Measurements from ENCODE around the gene AGBL4. TPM values are rescaled to one million over a fixed set of nuclear protein-coding genes. Genes with fewer than 3 reads are reported as not detected.

The AGBL4 gene
- polyA plus RNA-seq, 3 donors: 0.05 TPM; not detected in 2

DNA sequence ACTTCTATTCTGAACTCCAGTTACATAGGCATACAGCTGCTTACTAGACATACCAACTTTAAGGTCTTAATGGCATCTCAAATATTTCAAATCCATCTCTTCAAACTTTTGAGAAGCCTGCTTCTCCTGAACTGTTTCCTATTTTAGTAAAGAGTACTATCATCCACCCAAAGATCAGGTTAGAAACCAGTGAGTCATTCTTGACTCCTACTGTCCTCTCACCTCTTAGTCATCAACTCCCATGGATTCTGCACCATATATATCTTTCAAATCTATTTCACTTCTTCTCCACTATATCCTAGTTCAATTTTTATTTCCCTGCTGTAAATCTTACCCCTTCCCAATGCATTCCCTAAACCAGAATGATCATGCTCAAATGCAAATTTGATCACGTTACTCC lies 1228.9 kb downstream of the AGBL4 start:
- peaks cover 0 to 3% (median 2%) of the 10 kb centered on the region in 7 donors for H3K9me3 Mint-ChIP-seq

DNA sequence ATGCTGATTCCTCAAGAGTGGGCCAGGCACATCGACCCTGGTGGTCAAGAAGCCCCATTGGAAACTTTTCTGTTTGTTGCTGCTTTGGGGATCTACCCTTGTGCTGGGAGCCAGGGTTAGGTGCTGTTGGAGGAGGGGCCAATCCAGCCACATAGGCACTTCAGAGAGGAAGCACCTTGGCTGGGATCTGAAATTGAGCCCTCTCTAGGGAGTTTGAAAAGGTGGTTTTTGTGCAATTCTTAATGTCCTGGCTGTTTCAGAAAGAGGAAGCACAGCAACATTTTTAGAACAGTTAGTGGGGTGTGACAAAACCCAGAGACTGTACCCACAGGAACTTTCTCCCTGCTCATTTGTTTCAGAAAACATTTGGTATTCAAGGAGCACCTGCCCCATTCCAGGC lies 1229.9 kb downstream of the AGBL4 start:
- Histone ChIP-seq H2AFZ (ENCODE audit: insufficient read depth, low read depth, low read length, poor library complexity, severe bottlenecking) (peak overlapping the region; percentile 26), H3K79me2 (ENCODE audit: insufficient read depth, low read length) (no peaks in the 10 kb centered on the region), H3K4me1 (ENCODE audit: control insufficient read depth in 1 of 2, insufficient read depth in 2 of 2, low read length in 2 of 2) (peaks cover 33 to 36% of the 10 kb centered on the region in 2 donors), H4K20me1 (ENCODE audit: insufficient read depth, low read length) (no peaks in the 10 kb centered on the region), H3K36me3 (replicated peaks in 1 of 2; ENCODE audit: control insufficient read depth in 1 of 2, insufficient read depth in 2 of 2, low read length in 2 of 2) (no peaks in the 10 kb centered on the region), H3K9me3 (replicated peaks in 1 of 2; ENCODE audit: control insufficient read depth in 1 of 2, insufficient read depth in 1 of 2, low read length in 2 of 2) (no peaks in the 10 kb centered on the region), H3K4me3 (replicated peaks in 1 of 3; ENCODE audit: low read depth in 2 of 3, low read length in 3 of 3) (peak overlapping the region in 1 of 3 experiments; percentile 7), H3K27ac (ENCODE audit: low read depth in 1 of 2, low read length in 2 of 2) (peak overlapping the region in 1 of 2 donors; percentile 35), H3K27me3 (ENCODE audit: control insufficient read depth in 2 of 2, insufficient read depth in 2 of 2, low read length in 2 of 2) (no peaks in the 10 kb centered on the region), H3K4me2 (replicated peaks; ENCODE audit: extremely low read depth, low read length, poor library complexity, severe bottlenecking) (no peak overlapping the region), H3K9ac (ENCODE audit: insufficient read depth, low read length, poor library complexity, severe bottlenecking) (no peak overlapping the region)
- no peak overlapping the region for H3K4me3 Mint-ChIP-seq
- peak in 2 of 3 donors; percentile 8 to 15 for DNase-seq
- intact Hi-C loops (cut with micrococcal nuclease): no loop called here
- H3K9me3 Mint-ChIP-seq: peaks cover 0 to 3% (median 1%) of the 10 kb centered on the region in 7 donors
- no peaks in the 10 kb centered on the region for H3K36me3 Mint-ChIP-seq
- TF ChIP-seq, protein P1, sequence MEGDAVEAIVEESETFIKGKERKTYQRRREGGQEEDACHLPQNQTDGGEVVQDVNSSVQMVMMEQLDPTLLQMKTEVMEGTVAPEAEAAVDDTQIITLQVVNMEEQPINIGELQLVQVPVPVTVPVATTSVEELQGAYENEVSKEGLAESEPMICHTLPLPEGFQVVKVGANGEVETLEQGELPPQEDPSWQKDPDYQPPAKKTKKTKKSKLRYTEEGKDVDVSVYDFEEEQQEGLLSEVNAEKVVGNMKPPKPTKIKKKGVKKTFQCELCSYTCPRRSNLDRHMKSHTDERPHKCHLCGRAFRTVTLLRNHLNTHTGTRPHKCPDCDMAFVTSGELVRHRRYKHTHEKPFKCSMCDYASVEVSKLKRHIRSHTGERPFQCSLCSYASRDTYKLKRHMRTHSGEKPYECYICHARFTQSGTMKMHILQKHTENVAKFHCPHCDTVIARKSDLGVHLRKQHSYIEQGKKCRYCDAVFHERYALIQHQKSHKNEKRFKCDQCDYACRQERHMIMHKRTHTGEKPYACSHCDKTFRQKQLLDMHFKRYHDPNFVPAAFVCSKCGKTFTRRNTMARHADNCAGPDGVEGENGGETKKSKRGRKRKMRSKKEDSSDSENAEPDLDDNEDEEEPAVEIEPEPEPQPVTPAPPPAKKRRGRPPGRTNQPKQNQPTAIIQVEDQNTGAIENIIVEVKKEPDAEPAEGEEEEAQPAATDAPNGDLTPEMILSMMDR (IDR thresholded peaks at IDR 0.05): no peak
- H3K27me3 Mint-ChIP-seq (ENCODE audit: low read depth in 3 of 3): peaks cover 0 to 1% (median 0%) of the 10 kb centered on the region in 3 donors
- peak overlapping the region in 2 of 7 donors; percentile 10 to 48 for H3K27ac Mint-ChIP-seq
- H3K4me1 Mint-ChIP-seq: peaks cover 49% of the 10 kb centered on the region
- WGBS (ENCODE audit: insufficient coverage): 0% methylated on average over 1 of the region's 1 CpG

More for the DNA sequence above, 1228.9 kb downstream of the AGBL4 start:
- Mint-ChIP-seq H3K4me3 (no peak overlapping the region), H3K4me1 (peaks cover 43% of the 10 kb centered on the region), H3K27ac (no peak overlapping the region), H3K36me3 (no peaks in the 10 kb centered on the region), H3K27me3 (ENCODE audit: low read depth in 3 of 3) (peaks cover 0 to 1% (median 0%) of the 10 kb centered on the region in 3 donors)
- TF ChIP-seq, protein P1 (IDR thresholded peaks at IDR 0.05): no peak
- H3K79me2 ChIP-seq (ENCODE audit: insufficient read depth, low read length): no peaks in the 10 kb centered on the region
- no peak overlapping the region for H2AFZ ChIP-seq (ENCODE audit: insufficient read depth, low read depth, low read length, poor library complexity, severe bottlenecking)
- H3K9ac ChIP-seq (ENCODE audit: insufficient read depth, low read length, poor library complexity, severe bottlenecking): no peak overlapping the region
- H3K9me3 ChIP-seq (replicated peaks in 1 of 2; ENCODE audit: control insufficient read depth in 1 of 2, insufficient read depth in 1 of 2, low read length in 2 of 2): no peaks in the 10 kb centered on the region
- H3K4me3 ChIP-seq (replicated peaks in 1 of 3; ENCODE audit: low read depth in 2 of 3, low read length in 3 of 3): no peak overlapping the region
- no peaks in the 10 kb centered on the region for H3K36me3 ChIP-seq (replicated peaks in 1 of 2; ENCODE audit: control insufficient read depth in 1 of 2, insufficient read depth in 2 of 2, low read length in 2 of 2)
- peaks cover 28 to 34% of the 10 kb centered on the region in 2 donors for H3K4me1 ChIP-seq (ENCODE audit: control insufficient read depth in 1 of 2, insufficient read depth in 2 of 2, low read length in 2 of 2)
- peak in 1 of 3 donors; percentile 13 for DNase-seq
- no peak overlapping the region for H3K4me2 ChIP-seq (replicated peaks; ENCODE audit: extremely low read depth, low read length, poor library complexity, severe bottlenecking)
- H4K20me1 ChIP-seq (ENCODE audit: insufficient read depth, low read length): no peaks in the 10 kb centered on the region
- no peak overlapping the region for H3K27ac ChIP-seq (ENCODE audit: low read depth in 1 of 2, low read length in 2 of 2)
- H3K27me3 ChIP-seq (ENCODE audit: control insufficient read depth in 2 of 2, insufficient read depth in 2 of 2, low read length in 2 of 2): no peaks in the 10 kb centered on the region
- intact Hi-C loops (cut with micrococcal nuclease): no loop called here
- 0% methylated on average over 1 of the region's 1 CpG for WGBS (ENCODE audit: insufficient coverage)
